GM18505 (cell line): ENCODE results near the gene MPZL1.
"Not testable (repeated sequence)": the region's sequence is repeated elsewhere in the genome, so short reads cannot be mapped to it uniquely, and the experiment has no call there.

ENCODE experiments used
- ATAC-seq: cut with Tn5 transposase; IDR thresholded peaks from one replicate; pipeline ENCODE4 v1.9.1; 2021; ENCODE audit not compliant: unreplicated experiment
- POLR2A ChIP-seq: IDR thresholded peaks from 4 replicates; pipeline ENCODE4 v1.6.1; 2011; ENCODE audit warnings: borderline replicate concordance; ENCODE audit not compliant: insufficient read depth, insufficient read length; ENCODE audit errors: extremely low read depth

MPZL1 gene

DNA sequence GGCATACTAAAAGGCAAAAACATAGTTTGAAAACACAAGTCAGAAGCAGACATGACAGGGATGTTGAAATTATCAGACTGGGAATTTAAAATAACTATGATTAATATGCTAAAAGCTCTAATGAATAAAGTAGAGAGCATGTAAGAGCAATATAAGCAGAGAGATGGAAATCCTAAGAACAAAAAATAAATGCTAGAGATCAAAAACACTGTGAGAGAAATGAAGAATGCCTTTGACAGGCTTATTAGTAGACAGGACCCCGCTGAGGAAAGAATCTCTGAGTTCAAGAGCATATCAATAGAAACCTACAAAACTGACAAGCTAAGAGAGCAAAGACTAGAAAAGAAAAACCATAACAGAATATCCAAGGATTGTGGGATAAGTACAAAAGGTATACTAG, 93.9 kb downstream of the MPZL1 start:
- no peak for TF ChIP-seq POLR2A
- no peak for ATAC-seq

- TF ChIP-seq POLR2A, result no peak
- no peak for ATAC-seq
Observed at GRCh38 chr1:167819849-167820683, 98.3 kb downstream of the MPZL1 start.

DNA sequence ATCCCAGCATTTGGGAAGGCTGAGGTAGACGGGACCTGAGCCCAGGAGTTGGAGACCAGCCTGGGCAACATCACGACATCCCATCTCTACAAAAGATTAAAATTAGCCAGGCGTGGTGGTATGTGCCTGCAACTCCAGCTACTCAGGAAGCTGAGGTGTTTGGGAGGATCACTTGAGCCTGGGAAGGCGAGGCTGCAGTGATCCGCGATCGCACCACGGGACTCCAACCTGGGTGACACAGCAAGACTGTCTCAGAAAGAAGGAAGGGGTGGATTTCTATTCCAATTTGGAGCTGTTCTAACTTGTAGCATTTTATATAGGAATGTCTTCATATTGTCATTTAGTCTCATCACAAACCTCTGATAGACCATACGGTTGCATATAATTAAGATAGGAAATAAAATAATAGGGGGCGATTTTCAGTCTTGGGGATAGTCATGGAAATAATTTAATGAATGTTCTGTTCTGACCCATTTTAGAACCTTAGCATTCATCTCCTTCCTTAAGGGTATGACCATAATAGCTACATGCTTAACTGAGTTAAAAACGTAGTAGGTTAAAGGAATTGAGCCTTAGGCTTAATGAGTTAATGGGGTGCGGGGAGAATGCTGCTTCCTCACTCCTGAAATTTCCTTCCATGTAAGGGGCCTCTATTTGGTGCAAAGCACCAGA, 99.0 kb downstream of the MPZL1 start:
- no peak for ATAC-seq
- no peak for TF ChIP-seq POLR2A

DNA sequence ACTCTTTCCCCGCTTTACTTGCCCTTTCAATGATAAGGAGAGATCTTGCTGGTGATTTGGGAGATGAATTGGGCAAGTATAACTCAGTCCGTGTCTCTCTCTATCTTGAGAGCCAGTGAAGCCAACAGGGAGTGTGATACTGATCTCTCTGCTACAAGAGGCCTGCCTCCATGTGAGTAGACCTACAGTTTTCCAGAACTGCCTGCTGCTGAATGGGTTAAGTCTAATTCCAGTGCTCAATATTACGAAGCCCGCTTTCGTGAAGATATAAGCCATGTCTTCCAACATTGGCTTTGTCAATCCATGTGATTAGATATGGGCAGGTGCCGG, 99.5 kb downstream of the MPZL1 start:
- TF ChIP-seq POLR2A, result no peak
- ATAC-seq, result no peak

- no peak for TF ChIP-seq POLR2A
- no peak for ATAC-seq
Observed at GRCh38 chr1:167821969-167822685, 100.3 kb downstream of the MPZL1 start.

GRCh38 chr1:167824163-167824794, 102.5 kb downstream of the MPZL1 start:
- no peak for TF ChIP-seq POLR2A
- no peak for ATAC-seq

DNA sequence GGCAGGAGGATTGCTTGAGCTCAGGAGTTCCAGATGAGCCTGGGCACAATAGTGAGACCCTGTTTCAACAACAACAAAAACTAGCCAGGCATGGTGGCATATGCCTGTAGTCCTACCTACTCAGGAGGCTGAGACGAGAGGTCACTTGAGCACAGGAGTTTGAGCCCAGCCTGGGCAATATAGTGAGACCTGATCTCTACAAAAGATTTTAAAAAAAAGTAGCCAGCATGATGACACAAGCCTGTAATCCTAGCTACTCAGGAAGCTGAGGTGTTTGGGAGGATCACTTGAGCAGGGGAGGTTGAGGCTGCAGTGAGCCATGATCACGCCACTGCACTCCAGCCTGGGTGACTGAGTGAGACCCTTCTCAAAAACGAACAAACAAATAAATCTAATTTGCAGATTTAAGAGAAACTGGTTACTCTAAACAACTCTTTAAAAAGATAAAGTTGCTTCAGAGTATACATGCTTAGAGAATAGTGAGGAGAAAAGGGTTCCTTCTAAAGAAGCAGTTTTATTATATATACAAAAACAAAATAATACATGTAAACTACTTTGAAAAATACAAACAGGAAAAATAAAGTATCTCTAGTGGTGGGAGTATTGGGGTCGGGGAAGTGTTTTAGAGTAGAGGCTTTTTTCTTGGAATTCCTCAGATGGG, 103.8 kb downstream of the MPZL1 start:
- no peak for TF ChIP-seq POLR2A
- ATAC-seq, result no peak

DNA sequence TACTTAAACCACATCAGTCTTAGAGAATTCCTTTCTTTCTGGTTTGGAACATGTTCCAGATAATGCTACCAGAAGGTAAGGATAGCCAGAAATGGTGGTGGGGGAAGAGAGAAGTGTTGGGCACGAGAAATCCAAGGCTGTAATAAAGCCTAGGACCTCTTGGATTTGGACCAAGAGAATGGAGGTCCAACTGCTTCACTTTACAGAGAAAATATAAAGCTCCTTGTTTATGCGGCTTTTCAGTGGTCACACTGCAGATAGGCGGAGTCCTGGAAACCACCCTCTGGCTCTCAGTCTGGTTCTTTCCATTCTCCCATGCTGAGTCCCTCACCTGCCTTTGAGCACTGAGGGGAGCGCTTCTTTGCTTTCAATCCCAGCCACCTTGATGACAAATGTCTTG, 104.3 kb downstream of the MPZL1 start:
- TF ChIP-seq POLR2A, result no peak
- no peak for ATAC-seq

- ATAC-seq, result no peak
- no peak for TF ChIP-seq POLR2A
Observed at GRCh38 chr1:167829868-167830267, 108.1 kb downstream of the MPZL1 start.

DNA sequence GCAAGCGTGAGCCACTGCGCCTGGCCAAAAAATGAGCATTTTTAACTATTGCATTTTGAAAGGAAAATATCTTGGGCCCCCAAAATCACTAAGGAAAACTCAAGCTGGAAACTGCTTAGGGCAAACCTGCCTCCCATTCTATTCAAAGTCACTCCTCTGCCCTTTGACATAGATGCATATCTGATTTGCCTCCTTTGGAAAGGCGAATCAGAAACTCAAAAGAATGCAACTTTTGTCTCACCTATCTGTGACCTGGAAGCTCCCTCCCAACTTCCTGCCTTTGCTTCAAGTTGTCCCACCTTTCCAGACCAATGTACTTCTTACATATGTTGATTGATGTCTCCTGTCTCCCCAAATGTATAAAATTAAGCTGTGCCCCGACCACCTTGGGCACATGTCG, 108.9 kb downstream of the MPZL1 start:
- ATAC-seq, result not testable (repeated sequence)

- no peak for TF ChIP-seq POLR2A
Observed at GRCh38 chr1:167832693-167833092, 110.9 kb downstream of the MPZL1 start.

DNA sequence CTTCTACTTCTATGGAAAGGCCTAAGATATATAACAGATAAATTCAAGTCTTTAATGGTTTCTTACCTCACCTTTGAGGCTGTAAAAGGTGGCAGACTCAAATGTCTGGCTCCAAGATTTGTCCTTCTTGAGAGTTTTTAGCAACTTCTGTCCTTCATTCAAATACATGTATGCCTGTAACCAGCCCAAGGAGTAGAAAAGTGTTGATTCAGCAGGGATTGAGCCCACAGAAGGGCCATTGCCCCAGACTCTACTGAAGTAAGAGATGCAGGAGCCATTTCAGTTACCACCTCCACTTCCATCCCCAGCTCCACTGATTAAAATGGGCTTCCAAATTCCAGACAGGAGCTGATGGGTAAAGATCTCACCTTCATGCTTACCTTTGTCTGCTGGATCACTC, 112.1 kb downstream of the MPZL1 start:
- no peak for TF ChIP-seq POLR2A

More at GRCh38 chr1:167832693-167833092, 110.9 kb downstream of the MPZL1 start:
- ATAC-seq, result no peak

GRCh38 chr1:167836197-167836596, 114.4 kb downstream of the MPZL1 start:
- ATAC-seq, result no peak
- no peak for TF ChIP-seq POLR2A

More for the DNA sequence above, 112.1 kb downstream of the MPZL1 start:
- no peak for ATAC-seq
